H9 (cell line): Measurements from ENCODE around the gene DNAJB5. TPM values are rescaled to one million over a fixed set of nuclear protein-coding genes. Genes with fewer than 3 reads are reported as not detected.

Experiments
- DNase-seq: peaks from one replicate; pipeline ENCODE4 v3.0.0-alpha.2; 2017
- H2AFZ ChIP-seq: one replicate; pipeline ENCODE4 v1.6.1; 2013; ENCODE audit warnings: mild to moderate bottlenecking, low read length, control low read depth, moderate library complexity
- H2AK5ac ChIP-seq: 2 replicates; pipeline ENCODE4 v1.6.1; 2013; ENCODE audit warnings: low read length, control low read depth, mixed read lengths; ENCODE audit not compliant: insufficient read length
- H2BK120ac ChIP-seq: one replicate; pipeline ENCODE4 v1.6.1; 2013; ENCODE audit warnings: low read depth, mild to moderate bottlenecking, low read length, control low read depth, inconsistent platforms; ENCODE audit not compliant: poor library complexity, severe bottlenecking
- H2BK12ac ChIP-seq: 2 replicates; pipeline ENCODE4 v1.6.1; 2013; ENCODE audit warnings: low read length, control low read depth, mixed read lengths, low read depth; ENCODE audit not compliant: insufficient read length
- H2BK15ac ChIP-seq: 2 replicates; pipeline ENCODE4 v1.6.1; 2013; ENCODE audit warnings: low read depth, low read length, control low read depth
- H2BK20ac ChIP-seq: one replicate; pipeline ENCODE4 v1.6.1; 2013; ENCODE audit warnings: low read depth, mild to moderate bottlenecking, low read length, control low read depth, inconsistent platforms; ENCODE audit not compliant: poor library complexity, severe bottlenecking
- H2BK5ac ChIP-seq: 2 replicates; pipeline ENCODE4 v1.6.1; 2013; ENCODE audit warnings: low read length, control low read depth, mixed read lengths; ENCODE audit not compliant: insufficient read length
- H3K14ac ChIP-seq: 2 replicates; pipeline ENCODE4 v1.6.1; 2013; ENCODE audit warnings: low read length, control low read depth; ENCODE audit not compliant: insufficient read depth
- H3K18ac ChIP-seq: 2 replicates; pipeline ENCODE4 v1.6.1; 2013; ENCODE audit warnings: low read depth, mild to moderate bottlenecking, mixed read lengths, low read length, control low read depth; ENCODE audit not compliant: insufficient read length
- H3K23ac ChIP-seq: 2 replicates; pipeline ENCODE4 v1.6.1; 2013; ENCODE audit warnings: low read length, control low read depth, mixed read lengths, low read depth; ENCODE audit not compliant: insufficient read length
- H3K23me2 ChIP-seq: 2 replicates; pipeline ENCODE4 v1.6.1; 2013; ENCODE audit warnings: low read depth, mild to moderate bottlenecking, mixed read lengths, low read length, control low read depth; ENCODE audit not compliant: insufficient read length, poor library complexity, severe bottlenecking
- H3K27ac ChIP-seq: 2 replicates; pipeline ENCODE4 v1.5.1; 2013; ENCODE audit warnings: low read length, control low read depth, mixed read lengths, low read depth; ENCODE audit not compliant: insufficient read length
- H3K27me3 ChIP-seq: 2 replicates; pipeline ENCODE4 v1.6.1; 2013; ENCODE audit warnings: low read length, control low read depth, inconsistent platforms; ENCODE audit not compliant: insufficient read depth
- H3K4ac ChIP-seq: 2 replicates; pipeline ENCODE4 v1.6.1; 2013; ENCODE audit warnings: low read depth, mild to moderate bottlenecking, control low read depth, inconsistent platforms, low read length, moderate library complexity
- H3K4me1 ChIP-seq: 2 replicates; pipeline ENCODE4 v1.6.1; 2013; ENCODE audit warnings: low read length, control low read depth, inconsistent platforms; ENCODE audit not compliant: insufficient read depth
- H3K4me2 ChIP-seq: 2 replicates; pipeline ENCODE4 v1.6.1; 2013; ENCODE audit warnings: low read length, control low read depth, mixed read lengths; ENCODE audit not compliant: insufficient read length, insufficient read depth
- H3K56ac ChIP-seq: 2 replicates; pipeline ENCODE4 v1.6.1; 2013; ENCODE audit warnings: low read depth, mild to moderate bottlenecking, mixed read lengths, low read length, control low read depth; ENCODE audit not compliant: insufficient read length
- H3K79me1 ChIP-seq: 2 replicates; pipeline ENCODE4 v1.6.1; 2013; ENCODE audit warnings: low read depth, mild to moderate bottlenecking, moderate library complexity, low read length, control low read depth, inconsistent platforms; ENCODE audit not compliant: insufficient read depth, poor library complexity, severe bottlenecking
- H3K79me2 ChIP-seq: 2 replicates; pipeline ENCODE4 v1.6.1; 2013; ENCODE audit warnings: low read length, control low read depth, inconsistent platforms; ENCODE audit not compliant: insufficient read depth
- H3K9ac ChIP-seq: 2 replicates; pipeline ENCODE4 v1.6.1; 2013; ENCODE audit warnings: low read length, control low read depth, mixed read lengths; ENCODE audit not compliant: insufficient read length; ENCODE audit errors: extremely low read depth
- H3K9me3 ChIP-seq: one replicate; pipeline ENCODE4 v1.6.1; 2013; ENCODE audit warnings: low read depth, low read length, inconsistent platforms; ENCODE audit not compliant: control insufficient read depth
- H3T11ph ChIP-seq: one replicate; pipeline ENCODE4 v1.6.1; 2013; ENCODE audit warnings: mild to moderate bottlenecking, low read length, control low read depth, inconsistent platforms
- H4K20me1 ChIP-seq: one replicate; pipeline ENCODE4 v1.6.1; 2013; ENCODE audit not compliant: control insufficient read depth, insufficient read length, insufficient read depth
- H4K5ac ChIP-seq: 2 replicates; pipeline ENCODE4 v1.6.1; 2013; ENCODE audit warnings: low read depth, mild to moderate bottlenecking, mixed read lengths, low read length, control low read depth; ENCODE audit not compliant: insufficient read length
- H4K8ac ChIP-seq: replicated peaks from 2 replicates; pipeline ENCODE4 v1.6.1; 2013; ENCODE audit warnings: low read length, control low read depth, mixed read lengths, low read depth; ENCODE audit not compliant: insufficient read length
- H4K91ac ChIP-seq: 2 replicates; pipeline ENCODE4 v1.6.1; 2013; ENCODE audit warnings: low read depth, mild to moderate bottlenecking, moderate library complexity, mixed read lengths, low read length, control low read depth; ENCODE audit not compliant: insufficient read length
- H3K27ac Mint-ChIP-seq, 3 experiments: 2 replicates in 2 of 3; 3 replicates in 1 of 3; pipeline ENCODE4 v1.8.0; 2020 to 2021; ENCODE audit warnings: mixed read lengths in 3 of 3, mild to moderate bottlenecking in 1 of 3, moderate library complexity in 1 of 3
- H3K27me3 Mint-ChIP-seq: 2 replicates; pipeline ENCODE4 v1.8.0; 2021; ENCODE audit warnings: low read depth, mild to moderate bottlenecking, moderate library complexity, mixed read lengths
- H3K36me3 Mint-ChIP-seq, 3 experiments: 2 replicates in 2 of 3; 3 replicates in 1 of 3; pipeline ENCODE4 v1.8.0; 2020 to 2021; ENCODE audit warnings: low read depth in 3 of 3, mixed read lengths in 3 of 3; ENCODE audit not compliant: insufficient read depth in 1 of 3
- H3K4me1 Mint-ChIP-seq, 2 experiments: 2 replicates each; pipeline ENCODE4 v1.8.0; 2020; ENCODE audit warnings: mixed read lengths in 2 of 2
- H3K4me3 Mint-ChIP-seq, 2 experiments: 2 replicates in 1 of 2; 3 replicates in 1 of 2; pipeline ENCODE4 v1.8.0; 2020 to 2021; ENCODE audit warnings: mild to moderate bottlenecking in 2 of 2, mixed read lengths in 2 of 2, moderate library complexity in 1 of 2
- H3K9me3 Mint-ChIP-seq, 2 experiments: 2 replicates in 1 of 2; 3 replicates in 1 of 2; pipeline ENCODE4 v1.8.0; 2020; ENCODE audit warnings: mild to moderate bottlenecking in 2 of 2, mixed read lengths in 2 of 2, moderate library complexity in 1 of 2
- CTCF ChIP-seq: fragments of 200-600 bp; sonication (generic); conservative IDR thresholded peaks from 3 replicates; pipeline ENCODE4 v1.8.0; 2021; ENCODE audit warnings: antibody characterized with exemption, mild to moderate bottlenecking
- WGBS: extraction: QIAGEN DNeasy Blood & Tissue Kit; methylation state at CpG from one replicate; pipeline ENCODE4 v1.1.7; 2013; ENCODE audit warnings: missing lambda C conversion rate, low lambda C conversion rate, mixed read lengths; ENCODE audit not compliant: insufficient read length; ENCODE audit errors: extremely low coverage; 5-methylcytosine and 5-hydroxymethylcytosine counted together
- total RNA-seq: library from RNA; stranded (reverse); gene quantifications from 2 replicates; pipeline ENCODE4 v1.2.1, GENCODE V29; 2021

DNAJB5 gene
- total RNA-seq, 1 experiment from 2014 or later = 38.9 TPM

- Histone ChIP-seq H3K79me2 (no peaks in the 10 kb centered on the region), H4K91ac (no peak overlapping the region), H4K8ac (no peak overlapping the region), H3K4me2 (no peak overlapping the region), H3K23ac (no peak overlapping the region), H2AK5ac (no peak overlapping the region), H4K20me1 (no peaks in the 10 kb centered on the region), H2BK120ac (no peak overlapping the region), H2BK15ac (no peak overlapping the region), H3K27ac (no peak overlapping the region), H3K14ac (no peak overlapping the region; the same call in 1 of the 2 replicates), H2AFZ (no peak overlapping the region), H3K9me3 (no peaks in the 10 kb centered on the region), H3K4ac (no peak overlapping the region), H3K23me2 (peaks cover under 1% of the 10 kb centered on the region), H3K4me1 (0 out of 2 replicates have a peak, but pooled peaks cover 2% of the 10 kb centered on the region), H2BK20ac (no peak overlapping the region), H3K79me1 (no peaks in the 10 kb centered on the region), H4K5ac (no peak overlapping the region), H3K9ac (no peak overlapping the region), H3K56ac (no peak overlapping the region), H3K27me3 (no peaks in the 10 kb centered on the region), H3K18ac (no peak overlapping the region), H2BK12ac (no peak overlapping the region), H3T11ph (no peak overlapping the region), H2BK5ac (no peak overlapping the region)
- H3K27me3 Mint-ChIP-seq = peaks cover 4% of the 10 kb centered on the region
- no CpG with 5 or more reads among the region's 2 CpGs for WGBS
- DNase-seq = no peak
- H3K4me3 Mint-ChIP-seq = no peak overlapping the region
- H3K9me3 Mint-ChIP-seq = no peaks in the 10 kb centered on the region; a peak in 2 of 5 replicates
- TF ChIP-seq CTCF = no peak
- peaks cover 12 to 24% of the 10 kb centered on the region in 2 experiments for H3K4me1 Mint-ChIP-seq
- H3K27ac Mint-ChIP-seq = no peak overlapping the region
- H3K36me3 Mint-ChIP-seq = no peaks in the 10 kb centered on the region
Observed at GRCh38 chr9:34983209-34983608, 6.3 kb upstream of the DNAJB5 start.
